Heart left ventricle (tissue), 16 donors: ENCODE measurements around the gene PUDP. TPM values are rescaled to one million over a fixed set of nuclear protein-coding genes. Genes with fewer than 3 reads are reported as not detected.

ENCODE experiments used
- ATAC-seq, 4 donors: fragments of 200-7000 bp; cut with Tn5 transposase; one replicate each; pipeline ENCODE4 v1.9.1; 2020 to 2022; ENCODE audit warnings: moderate library complexity in 4 of 4, mild to moderate bottlenecking in 3 of 4, moderate number of reproducible peaks in 1 of 4
- DNase-seq, 5 donors: peaks; one replicate each; pipeline ENCODE4 v3.0.0-alpha.2; 2020
- H3K27ac ChIP-seq, 12 donors: fragments of 200-600 bp; sonication (generic) in 4 of 12; one replicate each; pipeline versions ENCODE4 v1.5.0 to v1.8.0; 2016 to 2022; ENCODE audit warnings: mild to moderate bottlenecking in 2 of 12
- H3K27me3 ChIP-seq, 9 donors: fragments of 200-600 bp; sonication (generic) in 2 of 9; one replicate each; pipeline versions ENCODE4 v1.5.1 to v1.8.0; 2016 to 2022; ENCODE audit warnings: mild to moderate bottlenecking in 3 of 9
- H3K36me3 ChIP-seq, 9 donors: fragments of 200-600 bp; sonication (generic) in 2 of 9; one replicate each; pipeline versions ENCODE4 v1.5.0 to v1.8.0; 2018 to 2022; ENCODE audit warnings: mild to moderate bottlenecking in 2 of 9
- H3K4me1 ChIP-seq, 12 donors: fragments of 200-600 bp; sonication (generic) in 4 of 12; one replicate each; pipeline versions ENCODE4 v1.5.0 to v1.8.0; 2016 to 2022; ENCODE audit warnings: mild to moderate bottlenecking in 3 of 12
- H3K4me3 ChIP-seq, 12 donors: fragments of 200-600 bp; sonication (generic) in 4 of 12; one replicate each; pipeline versions ENCODE4 v1.5.0 to v1.8.0; 2017 to 2022; ENCODE audit warnings: mild to moderate bottlenecking in 9 of 12, moderate library complexity in 4 of 12
- H3K9me3 ChIP-seq, 12 donors: fragments of 200-600 bp; sonication (generic) in 4 of 12; one replicate each; pipeline versions ENCODE4 v1.5.0 to v1.8.0; 2016 to 2022; ENCODE audit warnings: mild to moderate bottlenecking in 1 of 12
- POLR2A ChIP-seq, 2 donors: fragments of 450-650 bp; IDR thresholded peaks; one replicate each; pipeline ENCODE4 v1.6.1; 2017; ENCODE audit warnings: antibody characterized with exemption in 2 of 2, mild to moderate bottlenecking in 2 of 2, moderate library complexity in 2 of 2
- WGBS, 4 donors: extraction: QIAGEN DNeasy Blood & Tissue Kit in 2 of 4; methylation state at CpG; one replicate each; pipeline versions ENCODE4 v1.1.5 to v1.1.7; 2013 to 2018; 5-methylcytosine and 5-hydroxymethylcytosine counted together
- intact Hi-C, 10 donors: fragments of 100-400 bp; cut with DNase I; formaldehyde crosslinking; loops; one replicate each; pipeline versions ENCODE4 v1.11.1 to v1.14.2; 2022
- polyA plus RNA-seq, 2 donors: library from polyadenylated mRNA; stranded (reverse); fragments of 200-250 nt; gene quantifications; one replicate each; pipeline ENCODE4 v1.2.3, GENCODE V29; 2013
- total RNA-seq, 9 donors: library from RNA; depleted of rRNA in 2 of 9; stranded (reverse); fragments of >200 nt in 2 of 9; fragmentation: NEBNext Ultra II Directional in 3 of 9; extraction: Animal tissue kit (Norgen Biotek cat#: 25700) in 3 of 9; gene quantifications; one replicate each; pipeline versions ENCODE4 v1.1.0 to v1.2.4, GENCODE V29; 2016 to 2023
- TF ChIP-seq, protein P1 (sequence below), 12 donors: fragments of 200-600 bp; sonication (generic) in 4 of 12; IDR thresholded peaks; one replicate each; pipeline versions ENCODE4 v1.5.0 to v1.8.0; 2018 to 2022; ENCODE audit warnings: antibody characterized with exemption in 12 of 12, mild to moderate bottlenecking in 5 of 12
- donor health status: ischemic (EF 13 %, LVEDD 7.1; RV severe dilation, severe dysfunction).
- donor health status: healthy with polysubstance abuse.
- donor health status: DM: no; HTN: yes; CAD: no.
- donor health status: DM: no; HTN: no; CAD: no.
- donor health status: ischemic (EF 25% LVEDD 6.9; RV normal size, moderate dysfunction).
- donor health status: ischemic (EF 25% LVEDD 5.7; RV mildly dilated, moderate dysfunction).
- donor health status: healthy.
- donor health status: DM: yes; HTN: yes; CAD: no.
- donor health status: ischemic (EF 35%, LVEDD 5.7; RV mildly dilated, moderate dysfunction).
- donor health status: nonischemic (EF 11% LVEDD 7.7; RV severe dilation, severe dysfunction).
- donor health status: DM: yes; HTN: yes; CAD: no.
- donor health status: PGD.
- donor health status: ischemic (EF 29% LVEDD 5.4; RV normal size, mild dysfunction).
- donor health status: nonischemic (EF 23%, LVEDD 6.1; RV moderate dilation, normal function).

The PUDP gene
- total and polyA plus RNA-seq, 11 donors, result 11.2 to 36.4 (median 25.0) TPM

DNA sequence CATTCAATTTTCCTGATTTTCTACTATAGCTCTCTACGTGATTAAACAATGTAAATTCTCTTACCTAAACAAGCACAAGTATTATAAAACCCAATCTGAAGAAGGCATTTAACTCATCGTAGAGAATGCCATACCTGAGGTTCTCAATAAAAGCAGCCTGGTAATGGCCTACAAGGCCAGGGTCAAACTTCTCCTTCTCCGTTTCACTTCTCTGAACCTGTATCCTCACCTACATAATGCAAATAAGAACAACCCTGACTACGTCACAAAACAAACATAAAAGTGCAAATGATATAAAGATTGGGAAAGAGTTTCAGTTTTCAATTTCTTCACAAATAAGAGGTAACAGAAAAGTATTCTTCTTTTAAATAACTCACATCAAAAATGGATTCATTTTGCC, 56.0 kb downstream of the PUDP start:
- no peak for TF ChIP-seq POLR2A (IDR thresholded peaks at IDR 0.05)
- TF ChIP-seq, protein P1, sequence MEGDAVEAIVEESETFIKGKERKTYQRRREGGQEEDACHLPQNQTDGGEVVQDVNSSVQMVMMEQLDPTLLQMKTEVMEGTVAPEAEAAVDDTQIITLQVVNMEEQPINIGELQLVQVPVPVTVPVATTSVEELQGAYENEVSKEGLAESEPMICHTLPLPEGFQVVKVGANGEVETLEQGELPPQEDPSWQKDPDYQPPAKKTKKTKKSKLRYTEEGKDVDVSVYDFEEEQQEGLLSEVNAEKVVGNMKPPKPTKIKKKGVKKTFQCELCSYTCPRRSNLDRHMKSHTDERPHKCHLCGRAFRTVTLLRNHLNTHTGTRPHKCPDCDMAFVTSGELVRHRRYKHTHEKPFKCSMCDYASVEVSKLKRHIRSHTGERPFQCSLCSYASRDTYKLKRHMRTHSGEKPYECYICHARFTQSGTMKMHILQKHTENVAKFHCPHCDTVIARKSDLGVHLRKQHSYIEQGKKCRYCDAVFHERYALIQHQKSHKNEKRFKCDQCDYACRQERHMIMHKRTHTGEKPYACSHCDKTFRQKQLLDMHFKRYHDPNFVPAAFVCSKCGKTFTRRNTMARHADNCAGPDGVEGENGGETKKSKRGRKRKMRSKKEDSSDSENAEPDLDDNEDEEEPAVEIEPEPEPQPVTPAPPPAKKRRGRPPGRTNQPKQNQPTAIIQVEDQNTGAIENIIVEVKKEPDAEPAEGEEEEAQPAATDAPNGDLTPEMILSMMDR (IDR thresholded peaks at IDR 0.05), result no peak
- no peak for DNase-seq
- no peak for ATAC-seq
- H3K9me3 ChIP-seq, result no peaks in the 10 kb centered on the region
- 93 to 97% (median 96%) methylated on average over 4 of the region's 4 CpGs for WGBS, 4 donors
- H3K36me3 ChIP-seq, result no peaks in the 10 kb centered on the region
- intact Hi-C loops, result no loop called here
- H3K27me3 ChIP-seq, result no peaks in the 10 kb centered on the region
- no peak overlapping the region for H3K4me3 ChIP-seq
- H3K27ac ChIP-seq, result no peak overlapping the region
- H3K4me1 ChIP-seq, result peaks cover 0 to 9% (median 0%) of the 10 kb centered on the region in 12 donors

DNA sequence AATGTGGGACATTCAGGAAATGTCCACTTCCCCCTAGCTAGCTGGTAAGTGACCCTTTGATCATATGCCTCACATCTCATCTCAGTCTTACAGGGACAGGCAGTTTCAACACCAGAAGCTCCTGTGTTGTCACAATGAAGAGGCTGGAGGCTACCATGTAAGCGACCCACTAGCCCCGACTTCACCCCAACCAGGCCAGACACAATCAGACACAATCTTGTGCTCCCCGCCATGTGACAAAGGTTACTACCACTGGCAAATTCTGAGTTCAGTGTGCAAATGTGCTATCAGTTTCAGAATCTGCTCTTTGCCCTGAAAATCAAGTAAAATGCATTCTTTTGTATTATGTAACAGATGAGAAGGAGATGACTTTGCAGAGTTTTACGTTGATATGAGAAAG, 57.3 kb downstream of the PUDP start:
- Histone ChIP-seq H3K36me3 (no peaks in the 10 kb centered on the region), H3K4me1 (peaks cover 0 to 22% (median 0%) of the 10 kb centered on the region in 12 donors), H3K4me3 (no peak overlapping the region), H3K27ac (no peak overlapping the region), H3K27me3 (no peaks in the 10 kb centered on the region), H3K9me3 (no peaks in the 10 kb centered on the region)
- intact Hi-C loops, result no loop called here
- 79 to 94% (median 89%) methylated on average over 4 of the region's 4 CpGs for WGBS, 4 donors
- DNase-seq (no peak), ATAC-seq (no peak)
- TF ChIP-seq, protein P1 (IDR thresholded peaks at IDR 0.05), result no peak
- no peak for TF ChIP-seq POLR2A (IDR thresholded peaks at IDR 0.05)

DNA sequence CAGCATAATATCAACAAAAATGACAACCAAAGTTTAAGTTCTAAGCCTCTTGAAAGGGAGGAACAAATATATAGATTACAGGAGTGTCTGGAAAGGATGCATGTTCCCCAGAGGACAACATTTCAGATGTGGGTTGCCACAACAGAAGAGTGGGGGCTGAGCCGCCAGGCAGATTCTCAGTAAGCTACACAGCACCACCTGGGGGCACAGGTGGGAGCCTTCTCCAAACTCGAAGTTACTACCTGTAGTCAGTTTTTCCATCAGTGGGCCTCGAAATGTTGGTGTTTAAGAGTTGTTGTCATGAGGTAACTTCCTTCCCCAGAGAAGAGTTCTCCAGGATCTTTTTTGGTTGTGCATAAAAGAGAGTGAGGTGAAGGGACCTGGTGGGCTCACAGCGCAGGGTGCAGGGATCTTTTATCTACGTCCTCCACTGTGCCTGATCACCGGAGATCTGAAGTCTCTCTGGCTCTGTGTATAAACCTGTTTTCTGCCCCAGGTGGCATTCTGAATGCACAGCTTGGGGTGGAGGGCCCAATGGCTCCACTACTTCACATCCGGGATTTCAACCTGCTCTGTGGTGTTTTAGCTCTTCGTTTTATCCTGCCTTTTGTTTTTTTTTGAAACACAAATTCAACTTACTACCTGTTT, 58.9 kb downstream of the PUDP start:
- Histone ChIP-seq H3K36me3 (no peaks in the 10 kb centered on the region), H3K9me3 (no peaks in the 10 kb centered on the region), H3K4me3 (no peak overlapping the region), H3K27me3 (no peaks in the 10 kb centered on the region), H3K4me1 (peaks cover 0 to 37% (median 0%) of the 10 kb centered on the region in 12 donors), H3K27ac (no peak overlapping the region)
- 63 to 85% (median 85%) methylated on average over 8 of the region's 8 CpGs for WGBS, 4 donors
- DNase-seq, result no peak
- ATAC-seq, result no peak
- intact Hi-C loops, result no loop called here
- TF ChIP-seq, protein P1 (IDR thresholded peaks at IDR 0.05), result peak in 1 of 12 donors; percentile 16
- TF ChIP-seq POLR2A (IDR thresholded peaks at IDR 0.05), result no peak

DNA sequence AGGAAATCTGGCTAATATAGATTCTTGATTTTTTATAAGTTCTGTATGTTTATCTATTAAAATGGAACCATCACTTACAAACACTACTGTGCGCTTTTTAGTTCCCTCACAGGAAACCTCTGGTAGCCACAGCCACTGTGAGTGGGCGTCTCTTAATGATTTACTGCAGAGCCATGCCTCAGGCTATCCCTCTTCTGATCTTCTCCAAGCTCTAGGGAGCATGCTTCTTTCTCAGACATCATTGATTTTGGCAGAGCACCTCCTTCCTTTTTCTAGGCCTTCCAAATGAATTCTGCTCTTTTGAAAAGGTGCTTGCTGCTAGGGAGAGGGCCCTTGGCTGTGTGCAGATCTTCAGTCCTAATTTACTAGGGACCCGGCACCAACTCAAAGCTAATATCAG, 61.6 kb downstream of the PUDP start:
- no peak overlapping the region for H3K4me3 ChIP-seq
- H3K36me3 ChIP-seq, result peaks cover 0 to 4% (median 0%) of the 10 kb centered on the region in 9 donors
- no peak overlapping the region for H3K27ac ChIP-seq
- no peaks in the 10 kb centered on the region for H3K27me3 ChIP-seq
- ATAC-seq (no peak), DNase-seq (no peak)
- peaks cover 0 to 55% (median 0%) of the 10 kb centered on the region in 12 donors for H3K4me1 ChIP-seq
- WGBS, 4 donors, result 81 to 91% (median 86%) methylated on average over 3 of the region's 3 CpGs
- TF ChIP-seq POLR2A (IDR thresholded peaks at IDR 0.05), result no peak
- TF ChIP-seq, protein P1 (IDR thresholded peaks at IDR 0.05), result no peak
- intact Hi-C loops, result no loop called here
- H3K9me3 ChIP-seq, result no peaks in the 10 kb centered on the region
